ENCODE data around the gene SLC11A1. TPM values are rescaled to one million over a fixed set of nuclear protein-coding genes. Genes with fewer than 3 reads are reported as not detected.

Gene SLC11A1
- total RNA-seq, 1 donor from 2014 or later = 5.4 TPM

DNA sequence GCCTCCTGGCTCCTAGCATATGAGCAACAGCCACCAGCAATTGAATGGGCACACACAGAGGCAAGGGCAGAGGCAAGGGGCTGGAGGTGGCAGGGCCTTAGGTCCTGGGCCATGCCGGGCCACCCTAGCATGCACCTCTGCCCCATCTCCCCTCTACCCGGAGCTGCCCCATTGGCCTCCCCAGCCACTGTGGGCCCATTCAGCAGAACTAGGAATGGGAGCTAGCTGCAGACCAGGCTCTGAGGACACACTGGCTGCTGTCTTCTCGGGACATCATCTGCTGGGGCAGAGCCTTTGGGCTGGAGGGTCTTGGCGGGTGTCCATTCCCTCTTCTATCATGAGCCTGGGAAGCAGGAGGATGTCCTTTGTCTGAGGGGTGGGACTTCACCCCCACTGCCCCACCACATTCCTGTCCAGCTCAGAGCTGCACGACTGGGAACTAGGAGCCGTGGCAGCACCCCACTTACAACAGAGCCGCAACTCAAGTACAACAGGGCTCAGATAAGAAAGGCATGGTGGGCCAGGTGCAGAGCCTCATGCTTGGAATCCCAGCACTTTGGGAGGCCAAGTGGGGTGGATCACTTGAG, 37.6 kb downstream of the SLC11A1 start:
- ATAC-seq = no peak
- peak; percentile 7 for DNase-seq (ENCODE audit: missing footprints)
- intact Hi-C loops (cut with DNase I) = no loop called here

DNA sequence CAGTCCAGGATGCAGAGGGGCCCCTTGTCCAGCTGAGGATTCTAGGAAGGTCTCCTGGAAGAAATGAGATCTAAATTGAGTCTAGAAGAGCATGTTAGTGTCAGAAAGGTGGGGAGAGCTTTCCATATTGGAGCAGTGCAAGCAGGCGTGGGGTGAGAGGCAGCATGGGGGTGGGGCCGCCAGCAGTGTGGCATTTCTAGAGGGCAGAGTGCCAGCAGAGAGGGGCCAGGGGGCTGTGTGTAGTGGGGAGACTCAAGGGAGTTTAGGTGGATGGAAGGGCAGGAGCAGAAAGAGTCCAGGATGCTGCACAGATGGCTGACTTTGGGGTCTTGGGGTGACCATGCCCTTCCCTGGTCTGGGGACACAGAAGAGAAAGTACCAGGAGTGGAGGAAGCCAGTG, 39.0 kb downstream of the SLC11A1 start:
- DNase-seq (ENCODE audit: missing footprints) = peak; percentile 18
- intact Hi-C loops (cut with DNase I) = no loop called here
- no peak for ATAC-seq

DNA sequence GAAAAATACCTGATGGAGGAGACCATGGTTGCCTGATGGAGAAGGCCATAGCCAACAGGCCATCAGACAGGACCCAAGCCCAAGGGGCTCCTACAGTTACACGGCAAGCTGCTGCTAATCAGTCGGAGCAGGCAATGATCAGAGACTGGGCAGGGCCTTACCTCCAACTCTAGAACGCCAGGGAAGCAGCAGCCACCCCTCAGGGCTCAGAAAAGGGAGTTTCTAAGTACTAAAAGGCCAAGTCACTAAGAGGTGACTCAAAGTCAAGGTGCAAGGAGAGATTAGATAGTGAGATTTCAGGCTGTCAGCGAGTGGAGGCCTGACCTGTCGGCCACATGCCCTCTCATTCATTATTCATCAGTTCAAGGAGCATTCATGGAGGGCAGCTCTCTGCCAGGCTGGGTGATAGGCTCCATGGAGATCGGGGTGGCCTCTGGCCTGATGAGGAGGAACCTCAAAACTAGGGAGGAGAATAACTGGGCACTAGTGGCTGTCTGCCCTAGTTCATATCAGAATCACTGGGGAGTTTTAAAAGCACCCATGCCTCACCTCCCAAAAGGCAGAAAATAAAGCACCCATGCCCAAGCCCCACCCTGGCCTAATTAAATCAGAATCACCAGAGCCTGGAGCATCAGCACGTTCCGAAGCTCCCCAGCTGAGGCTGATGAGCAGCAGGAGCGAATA, 40.5 kb downstream of the SLC11A1 start:
- ATAC-seq = no peak
- peak; percentile 25 for DNase-seq (ENCODE audit: missing footprints)
- intact Hi-C loops (cut with DNase I) = no loop called here

DNA sequence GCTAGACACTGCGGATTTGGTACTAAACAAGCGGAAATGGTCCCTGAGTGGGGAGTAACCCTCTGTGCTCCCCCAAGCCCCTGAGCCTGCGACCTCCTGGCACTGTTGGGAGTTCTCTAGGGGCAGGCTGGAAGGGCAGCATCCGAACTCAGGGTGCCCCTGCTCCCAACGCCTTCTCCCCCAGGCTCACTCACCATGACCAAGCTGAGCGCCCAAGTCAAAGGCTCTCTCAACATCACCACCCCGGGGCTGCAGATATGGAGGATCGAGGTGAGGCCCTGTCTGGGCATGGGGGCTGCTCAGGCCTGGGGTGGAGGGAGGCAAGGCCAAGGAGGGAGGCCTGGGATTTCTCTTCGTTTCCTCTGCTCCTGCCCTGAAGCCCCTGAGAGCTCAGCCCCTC, 41.5 kb downstream of the SLC11A1 start:
- peak; percentile 37 for DNase-seq (ENCODE audit: missing footprints)
- no peak for ATAC-seq
- intact Hi-C loops (cut with DNase I) = no loop called here

DNA sequence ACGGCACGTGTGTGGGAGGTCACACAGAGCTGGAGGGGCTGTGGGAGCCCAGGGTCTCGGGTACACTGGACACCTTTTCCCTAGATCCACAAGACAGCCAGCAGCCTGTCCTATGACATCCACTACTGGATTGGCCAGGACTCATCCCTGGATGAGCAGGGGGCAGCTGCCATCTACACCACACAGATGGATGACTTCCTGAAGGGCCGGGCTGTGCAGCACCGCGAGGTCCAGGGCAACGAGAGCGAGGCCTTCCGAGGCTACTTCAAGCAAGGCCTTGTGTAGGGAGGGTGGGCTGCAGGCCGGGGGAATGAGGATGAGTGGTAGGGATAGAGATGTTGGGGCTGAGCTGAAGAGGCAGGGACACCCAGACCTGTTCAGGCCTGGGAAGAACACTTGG, 43.5 kb downstream of the SLC11A1 start:
- ATAC-seq (no peak), DNase-seq (ENCODE audit: missing footprints) (peak; percentile 32)
- intact Hi-C loops (cut with DNase I) = no loop called here

DNA sequence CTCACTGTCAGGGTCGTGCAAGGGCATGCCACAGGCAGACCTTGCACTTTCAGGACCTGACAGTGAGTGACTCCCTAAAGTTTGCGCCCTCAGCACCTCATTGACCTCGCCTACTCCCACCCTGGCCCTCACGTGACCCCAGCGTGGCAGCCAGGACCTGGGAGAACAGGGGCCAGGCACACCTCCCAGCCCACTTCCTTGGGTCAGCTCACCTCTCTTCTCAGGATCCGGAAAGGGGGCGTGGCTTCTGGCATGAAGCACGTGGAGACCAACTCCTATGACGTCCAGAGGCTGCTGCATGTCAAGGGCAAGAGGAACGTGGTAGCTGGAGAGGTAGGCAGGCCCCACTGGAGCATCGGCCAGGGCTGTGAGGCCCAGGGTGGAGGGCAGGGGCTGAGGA, 45.7 kb downstream of the SLC11A1 start:
- peak; percentile 42 for DNase-seq (ENCODE audit: missing footprints)
- no peak for ATAC-seq
- intact Hi-C loops (cut with DNase I) = no loop called here

DNA sequence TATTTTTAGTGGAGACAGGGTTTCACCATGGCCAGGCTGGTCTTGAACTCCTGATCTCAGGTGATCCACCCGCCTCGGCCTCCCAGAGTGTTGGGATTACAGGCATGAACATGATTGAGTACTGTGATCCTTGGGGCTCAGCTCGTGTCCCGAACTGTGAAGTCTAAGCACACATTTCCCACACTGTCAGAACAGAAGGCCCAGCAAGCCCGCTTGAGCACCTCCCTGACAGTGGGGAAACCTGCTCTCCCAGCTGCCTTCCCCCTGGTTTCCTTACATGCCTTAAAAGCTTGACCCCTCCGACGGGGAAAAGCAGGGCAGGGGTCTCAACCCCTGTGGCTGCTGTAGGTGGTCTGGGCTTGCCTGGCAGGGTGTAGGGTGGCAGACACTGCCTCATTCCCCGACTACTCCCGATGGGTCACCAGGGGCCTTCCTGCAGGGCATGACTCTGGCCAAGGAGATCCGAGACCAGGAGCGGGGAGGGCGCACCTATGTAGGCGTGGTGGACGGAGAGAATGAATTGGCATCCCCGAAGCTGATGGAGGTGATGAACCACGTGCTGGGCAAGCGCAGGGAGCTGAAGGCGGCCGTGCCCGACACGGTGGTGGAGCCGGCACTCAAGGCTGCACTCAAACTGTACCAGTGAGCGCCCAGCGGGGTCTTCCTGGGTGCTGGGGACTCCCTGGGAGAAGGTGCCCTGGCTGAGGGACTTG, 46.9 kb downstream of the SLC11A1 start:
- intact Hi-C loops (cut with DNase I) = no loop called here
- peak; percentile 11 for DNase-seq (ENCODE audit: missing footprints)
- no peak for ATAC-seq

DNA sequence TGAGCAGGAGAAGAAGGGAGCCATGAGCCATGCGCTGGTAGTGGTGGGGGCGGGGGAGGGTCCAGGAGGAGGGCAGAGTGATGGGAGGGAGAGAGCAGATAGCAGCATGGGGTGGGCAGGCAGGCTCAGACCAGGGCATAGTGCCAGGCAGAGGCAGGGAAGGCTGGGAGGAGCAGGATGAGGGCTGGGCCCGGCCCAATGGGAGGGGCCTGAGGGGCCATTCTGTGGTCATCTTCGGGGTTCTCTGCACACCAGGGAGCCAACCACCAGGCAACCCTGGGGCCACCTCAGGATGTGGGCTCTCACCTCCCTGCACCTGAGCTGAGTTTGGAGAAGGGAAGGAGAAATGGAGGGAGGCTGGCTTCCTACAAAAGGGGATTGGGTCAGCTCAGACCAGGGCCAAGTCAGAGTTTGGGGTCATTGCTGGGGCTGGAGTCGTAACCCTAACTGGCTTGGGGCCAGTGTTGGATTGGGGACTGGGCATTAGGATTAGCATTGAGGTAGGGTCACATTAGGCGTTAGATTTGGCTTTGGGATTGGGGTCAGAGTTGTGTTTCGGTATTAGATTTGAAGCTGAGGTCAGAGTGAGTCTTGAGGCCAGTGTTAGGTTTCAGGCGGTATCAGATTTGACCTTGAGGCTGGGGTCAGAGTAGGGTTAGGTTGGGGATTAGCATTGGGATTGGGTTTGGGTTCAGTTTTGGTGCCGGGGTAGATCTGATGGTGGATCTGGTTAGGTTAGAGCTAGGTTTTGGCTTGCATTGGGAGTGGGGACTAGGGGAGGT, 48.0 kb downstream of the SLC11A1 start:
- intact Hi-C loops (cut with DNase I) = no loop called here
- ATAC-seq = no peak

DNA sequence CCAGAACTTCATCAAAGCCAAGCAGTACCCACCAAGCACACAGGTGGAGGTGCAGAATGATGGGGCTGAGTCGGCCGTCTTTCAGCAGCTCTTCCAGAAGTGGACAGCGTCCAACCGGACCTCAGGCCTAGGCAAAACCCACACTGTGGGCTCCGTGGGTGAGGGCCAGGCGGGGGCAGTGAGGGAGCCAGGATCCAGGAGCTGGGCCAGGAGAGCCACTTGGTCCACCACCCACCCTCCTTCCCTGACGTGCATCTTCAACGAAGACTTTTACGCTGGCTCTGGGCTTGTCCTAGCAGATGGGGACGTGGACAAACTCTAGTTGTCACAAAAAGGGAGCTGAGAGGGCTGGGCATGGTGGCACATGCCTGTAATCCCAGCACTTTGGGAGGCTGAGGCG, 48.6 kb downstream of the SLC11A1 start:
- DNase-seq (ENCODE audit: missing footprints) (peak; percentile 16), ATAC-seq (no peak)
- intact Hi-C loops (cut with DNase I) = no loop called here

More for the DNA sequence above, 48.0 kb downstream of the SLC11A1 start:
- DNase-seq (ENCODE audit: missing footprints) = no peak

DNA sequence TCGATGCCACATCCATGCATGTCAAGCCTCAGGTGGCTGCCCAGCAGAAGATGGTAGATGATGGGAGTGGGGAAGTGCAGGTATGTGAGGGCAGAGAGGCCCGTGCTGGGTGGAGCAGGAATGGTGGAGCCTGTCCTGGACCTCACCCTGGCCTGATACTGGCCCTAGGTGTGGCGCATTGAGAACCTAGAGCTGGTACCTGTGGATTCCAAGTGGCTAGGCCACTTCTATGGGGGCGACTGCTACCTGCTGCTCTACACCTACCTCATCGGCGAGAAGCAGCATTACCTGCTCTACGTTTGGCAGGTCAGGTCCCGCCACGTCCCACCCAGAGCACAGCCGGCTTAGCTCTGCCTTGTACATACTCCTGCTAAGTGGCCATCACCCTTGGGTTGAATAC, 49.8 kb downstream of the SLC11A1 start:
- DNase-seq (ENCODE audit: missing footprints) (peak; percentile 37), ATAC-seq (no peak)
- intact Hi-C loops (cut with DNase I) = no loop called here

DNA sequence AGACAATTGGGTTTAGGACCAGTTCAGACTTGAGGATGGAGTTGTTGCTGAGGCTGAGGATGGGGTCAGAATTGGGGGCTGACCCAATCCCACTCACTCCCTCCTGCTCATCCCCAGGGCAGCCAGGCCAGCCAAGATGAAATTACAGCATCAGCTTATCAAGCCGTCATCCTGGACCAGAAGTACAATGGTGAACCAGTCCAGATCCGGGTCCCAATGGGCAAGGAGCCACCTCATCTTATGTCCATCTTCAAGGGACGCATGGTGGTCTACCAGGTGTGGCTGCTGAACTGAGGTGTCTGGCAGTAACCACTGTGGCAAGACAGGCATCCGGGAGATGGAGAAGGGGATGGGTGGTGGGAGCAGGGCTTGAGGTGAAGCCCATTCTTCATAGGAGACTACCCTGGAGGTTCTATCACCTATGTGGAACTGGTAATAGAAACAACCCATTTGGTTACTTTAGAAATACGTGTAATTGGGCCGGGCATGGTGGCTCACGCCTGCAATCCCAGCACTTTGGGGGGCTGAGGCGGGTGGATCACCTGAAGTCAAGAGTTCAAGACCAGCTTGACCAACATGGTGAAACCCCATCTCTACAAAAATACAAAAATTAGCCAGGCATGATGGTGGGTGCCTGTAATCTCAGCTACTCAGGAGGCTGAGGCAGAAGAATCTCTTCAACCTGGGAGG, 50.7 kb downstream of the SLC11A1 start:
- intact Hi-C loops (cut with DNase I) = no loop called here
- DNase-seq (ENCODE audit: missing footprints) (no peak), ATAC-seq (no peak)

DNA sequence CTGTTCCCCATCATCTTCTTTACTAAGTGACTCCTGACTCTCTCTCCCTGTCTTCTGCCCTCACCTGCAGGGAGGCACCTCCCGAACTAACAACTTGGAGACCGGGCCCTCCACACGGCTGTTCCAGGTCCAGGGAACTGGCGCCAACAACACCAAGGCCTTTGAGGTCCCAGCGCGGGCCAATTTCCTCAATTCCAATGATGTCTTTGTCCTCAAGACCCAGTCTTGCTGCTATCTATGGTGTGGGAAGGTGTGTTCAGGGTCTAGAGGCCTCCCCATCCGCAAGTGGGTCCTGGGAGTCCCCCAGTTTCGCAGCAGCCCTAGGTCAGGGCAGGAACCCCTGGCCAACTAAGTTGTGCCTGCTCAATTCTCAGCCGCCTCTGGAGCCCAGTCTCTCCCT, 52.4 kb downstream of the SLC11A1 start:
- DNase-seq (ENCODE audit: missing footprints) (no peak), ATAC-seq (no peak)
- intact Hi-C loops (cut with DNase I) = no loop called here

DNA sequence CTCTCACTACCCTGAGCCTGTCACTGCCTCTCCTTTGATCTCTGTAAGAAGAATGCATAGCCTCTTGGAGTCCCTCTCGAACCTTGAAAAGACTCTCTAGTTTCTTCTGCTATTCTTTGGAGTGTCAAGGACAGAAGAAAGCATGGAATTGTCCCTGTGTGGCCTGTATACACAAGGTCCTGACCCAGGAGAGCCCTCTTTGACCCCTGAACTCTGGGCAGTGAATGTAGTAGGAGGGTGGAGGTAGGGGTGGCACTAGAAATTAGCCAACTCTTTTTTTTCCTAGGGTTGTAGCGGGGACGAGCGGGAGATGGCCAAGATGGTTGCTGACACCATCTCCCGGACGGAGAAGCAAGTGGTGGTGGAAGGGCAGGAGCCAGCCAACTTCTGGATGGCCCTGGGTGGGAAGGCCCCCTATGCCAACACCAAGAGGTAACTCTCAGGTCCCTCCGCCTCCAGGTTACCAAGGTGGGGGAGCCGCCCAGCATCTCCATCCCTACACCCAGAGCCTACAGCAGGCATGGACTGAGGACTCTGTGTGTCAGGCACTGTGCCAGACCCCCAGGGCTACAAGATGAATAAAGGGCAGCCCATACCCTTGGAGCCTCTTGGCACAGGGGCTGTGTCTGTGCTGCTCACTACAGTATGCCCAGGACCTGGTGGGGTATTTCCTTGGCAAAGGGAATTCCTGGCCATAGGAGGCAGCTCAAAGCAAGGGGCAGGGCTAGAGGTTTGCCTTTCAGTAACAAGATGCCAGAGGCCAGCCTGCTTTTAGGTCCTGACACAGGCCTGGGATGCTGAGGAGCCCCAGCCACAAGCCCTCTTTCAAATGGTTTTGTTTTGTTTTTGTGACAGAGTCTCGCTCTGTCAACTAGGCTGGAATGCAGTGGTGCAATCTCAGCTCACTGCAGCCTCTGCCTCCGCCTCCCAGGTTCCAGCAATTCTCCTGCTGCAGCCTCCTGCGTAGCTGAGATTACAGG, 53.2 kb downstream of the SLC11A1 start:
- ATAC-seq (no peak), DNase-seq (ENCODE audit: missing footprints) (no peak)
- intact Hi-C loops (cut with DNase I) = no loop called here

DNA sequence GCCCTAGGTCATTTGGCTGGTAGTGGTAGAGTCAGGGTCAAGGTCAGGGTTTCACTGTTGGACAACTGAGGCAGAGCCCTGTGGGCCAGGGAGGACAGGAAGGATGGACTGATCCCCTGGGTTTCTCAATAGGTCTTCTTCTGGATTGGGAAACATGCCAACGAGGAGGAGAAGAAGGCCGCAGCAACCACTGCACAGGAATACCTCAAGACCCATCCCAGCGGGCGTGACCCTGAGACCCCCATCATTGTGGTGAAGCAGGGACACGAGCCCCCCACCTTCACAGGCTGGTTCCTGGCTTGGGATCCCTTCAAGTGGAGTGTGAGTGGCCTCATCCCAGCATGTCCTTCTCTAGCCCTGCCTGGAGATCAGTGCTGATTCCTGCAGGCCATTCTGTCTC, 54.9 kb downstream of the SLC11A1 start:
- DNase-seq (ENCODE audit: missing footprints) (peak; percentile 15), ATAC-seq (no peak)
- intact Hi-C loops (cut with DNase I) = no loop called here

DNA sequence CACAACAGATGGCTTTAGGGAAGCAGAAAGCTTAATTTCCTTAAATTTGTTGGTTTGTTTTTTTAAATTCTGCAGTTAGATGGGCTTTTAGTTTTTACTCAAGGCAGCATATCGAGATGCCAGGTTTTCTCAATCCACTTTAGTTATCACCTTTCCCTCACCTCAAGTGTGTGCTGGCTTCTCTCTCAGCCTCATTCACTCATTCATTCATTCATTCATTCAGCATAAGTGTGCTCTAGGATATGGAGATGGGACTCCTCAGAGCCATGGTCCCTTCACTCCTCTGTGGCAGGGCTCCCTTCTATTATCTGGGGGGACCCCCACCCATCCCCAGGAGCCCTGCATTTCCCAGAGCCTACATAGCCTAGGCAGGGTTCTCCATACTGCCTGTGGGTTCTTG, 55.9 kb downstream of the SLC11A1 start:
- DNase-seq (ENCODE audit: missing footprints) (no peak), ATAC-seq (no peak)
- intact Hi-C loops (cut with DNase I) = no loop called here

DNA sequence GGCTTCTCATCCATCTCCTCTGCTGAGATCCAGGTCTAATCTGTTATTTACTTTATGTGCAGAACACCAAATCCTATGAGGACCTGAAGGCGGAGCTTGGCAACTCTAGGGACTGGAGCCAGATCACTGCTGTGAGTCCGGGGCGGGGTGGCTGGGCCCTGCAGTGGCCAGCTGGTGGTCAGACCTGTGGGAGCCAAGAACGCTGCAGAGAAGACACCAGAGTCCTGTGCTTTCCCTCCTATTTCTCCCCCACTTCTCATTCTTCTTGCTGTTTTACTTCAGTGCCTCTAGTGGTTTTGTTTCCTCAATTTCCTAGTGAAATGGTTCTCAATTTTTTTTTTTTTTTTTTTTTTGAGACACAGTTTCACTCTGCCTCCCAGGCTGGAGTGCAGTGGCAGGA, 56.5 kb downstream of the SLC11A1 start:
- ATAC-seq (peak; percentile 50), DNase-seq (ENCODE audit: missing footprints) (peak; percentile 69)
- intact Hi-C loops (cut with DNase I) = no loop called here

DNA sequence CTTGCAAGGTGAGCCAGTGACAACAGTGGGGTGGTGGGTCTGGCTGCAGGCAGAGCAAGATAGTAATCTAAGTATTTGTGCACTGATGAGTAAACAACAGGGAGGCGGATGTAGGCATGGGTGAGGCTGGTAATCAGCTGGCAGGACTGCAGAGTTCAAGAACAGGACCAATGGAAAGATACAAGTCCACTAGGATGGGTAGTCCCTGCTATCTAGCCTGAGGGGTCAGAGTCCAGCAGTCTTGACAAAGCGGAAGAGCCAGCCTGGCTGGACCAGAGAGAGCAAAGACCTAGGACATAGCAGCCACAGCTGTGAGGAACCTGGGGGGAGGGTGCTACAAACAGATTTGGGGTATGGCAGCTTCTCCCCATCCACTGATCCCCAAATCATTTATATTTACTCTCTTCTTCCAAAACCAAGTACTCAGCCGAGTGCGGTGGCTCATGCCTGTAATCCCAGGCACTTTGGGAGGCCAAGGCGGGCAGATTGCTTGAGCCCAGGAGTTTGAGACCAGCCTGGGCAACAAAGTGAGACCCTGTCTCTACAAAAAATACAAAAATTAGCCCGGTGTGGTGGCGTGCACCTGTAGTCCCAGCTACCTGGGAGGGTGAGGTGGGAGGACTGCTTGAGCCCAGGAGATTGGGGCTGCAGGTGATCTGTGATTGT, 62.8 kb downstream of the SLC11A1 start:
- intact Hi-C loops (cut with DNase I) = no loop called here
- ATAC-seq = no peak

More for the DNA sequence above, 62.8 kb downstream of the SLC11A1 start:
- DNase-seq (ENCODE audit: missing footprints) = no peak
